Measurements from ENCODE around the gene CHD6. TPM values are rescaled to one million over a fixed set of nuclear protein-coding genes. Genes with fewer than 3 reads are reported as not detected.
A peak's percentile ranks its signal among the peaks of the same experiment; 100 is the strongest.
"Not testable (repeated sequence)": the region's sequence is repeated elsewhere in the genome, so short reads cannot be mapped to it uniquely, and the experiment has no call there.

Gene CHD6
- total RNA-seq, 1 donor from 2014 or later, result 12.1 TPM

DNA sequence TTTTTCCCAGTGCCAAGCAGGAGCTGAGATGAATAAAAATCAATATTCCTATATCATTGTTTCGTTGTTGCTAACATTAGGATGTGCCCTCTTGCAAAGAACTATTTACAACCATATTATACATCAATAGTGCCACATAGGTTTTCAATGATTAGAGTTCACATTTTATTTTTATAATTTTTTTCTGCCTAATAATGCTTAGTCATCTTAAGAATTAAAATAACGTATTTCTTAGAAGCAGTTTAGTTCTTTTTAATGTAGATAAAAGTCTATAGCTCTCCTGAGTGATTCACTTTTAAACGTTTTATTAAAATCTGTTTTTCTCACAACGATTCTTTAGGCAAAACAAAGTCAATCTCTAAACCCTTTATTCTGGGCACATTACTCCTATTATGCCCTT, 71.6 kb downstream of the CHD6 start:
- no peak for DNase-seq (ENCODE audit: low spot score)
- ATAC-seq, result no peak

DNA sequence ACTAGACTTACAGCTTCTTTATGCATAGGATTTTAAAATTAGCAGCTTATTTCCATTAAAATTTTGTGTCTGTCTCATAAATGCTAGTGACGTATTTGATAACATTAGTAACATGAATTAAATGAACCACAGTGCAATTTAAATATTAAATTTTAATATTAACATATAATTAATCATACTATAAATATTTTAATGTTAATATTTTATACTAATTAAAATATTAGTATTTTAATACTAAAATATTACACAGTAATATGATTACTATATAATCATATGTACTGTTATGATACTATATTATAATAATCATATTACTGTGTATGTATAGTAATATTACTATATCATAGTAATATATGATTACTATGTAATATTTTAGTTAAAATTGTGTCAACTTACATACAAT, 73.7 kb downstream of the CHD6 start:
- no peak for DNase-seq (ENCODE audit: low spot score)
- ATAC-seq, result no peak

DNA sequence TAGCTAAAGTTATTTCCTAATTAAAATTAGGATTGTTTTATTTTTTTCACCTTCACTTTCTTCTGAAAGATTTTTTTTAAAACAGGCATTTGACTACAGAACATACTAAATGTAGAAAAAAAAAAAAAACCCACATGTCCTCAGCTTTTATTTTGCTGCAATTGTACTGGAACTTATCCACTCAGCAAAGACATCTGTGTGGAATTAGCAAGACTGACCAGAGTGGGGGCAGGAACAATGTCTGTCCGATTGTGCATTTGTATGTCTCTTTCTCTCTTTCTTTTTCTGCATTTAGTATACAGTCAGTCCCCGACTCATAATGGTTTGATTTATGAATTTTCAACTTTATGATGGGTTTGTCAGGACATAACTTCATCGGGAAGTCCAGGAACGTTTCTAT, 77.3 kb downstream of the CHD6 start:
- DNase-seq (ENCODE audit: low spot score) (no peak), ATAC-seq (no peak)

- DNase-seq (ENCODE audit: low spot score) (no peak), ATAC-seq (peak; percentile 72)
These were observed 77.7 kb downstream of the CHD6 start for GRCh38 chr20:41540459-41540858.

DNA sequence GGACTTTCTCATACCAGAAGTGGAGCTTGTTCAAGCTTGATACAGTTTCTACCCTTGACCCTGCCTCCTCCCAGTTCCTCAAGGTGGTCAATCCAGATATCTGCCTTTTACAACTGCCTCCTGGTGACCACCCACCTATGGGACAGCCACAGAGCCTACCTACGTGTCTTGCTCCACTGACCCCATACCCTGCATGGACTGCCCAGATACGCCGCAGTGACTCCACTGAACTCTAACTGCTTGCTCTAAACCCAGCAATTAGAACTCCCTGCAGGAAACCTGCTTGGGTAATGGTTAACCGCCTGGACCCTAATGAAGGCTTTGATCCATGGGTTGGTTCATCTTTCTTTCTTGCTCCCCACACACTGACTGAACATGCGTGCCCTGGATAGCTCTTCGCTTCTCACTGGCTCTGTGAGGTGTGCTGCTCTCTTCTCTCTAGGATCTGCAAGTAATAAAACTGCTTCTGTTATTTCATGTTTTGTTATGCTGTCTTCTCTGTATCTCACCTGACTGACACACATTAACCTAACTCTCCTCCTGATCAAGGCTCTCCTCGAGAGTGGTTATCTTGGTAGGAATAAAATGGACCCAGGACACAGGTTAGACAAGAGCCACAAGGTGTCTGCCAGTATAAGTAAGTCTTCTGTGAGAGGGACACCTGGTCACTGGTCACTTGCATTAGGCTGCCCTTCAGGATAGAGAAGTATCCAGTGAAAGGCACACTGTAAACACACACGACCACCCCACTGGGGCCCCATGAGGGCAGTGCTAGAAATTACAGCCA, 79.2 kb downstream of the CHD6 start:
- ATAC-seq (peak; percentile 28), DNase-seq (ENCODE audit: low spot score) (no peak)

DNA sequence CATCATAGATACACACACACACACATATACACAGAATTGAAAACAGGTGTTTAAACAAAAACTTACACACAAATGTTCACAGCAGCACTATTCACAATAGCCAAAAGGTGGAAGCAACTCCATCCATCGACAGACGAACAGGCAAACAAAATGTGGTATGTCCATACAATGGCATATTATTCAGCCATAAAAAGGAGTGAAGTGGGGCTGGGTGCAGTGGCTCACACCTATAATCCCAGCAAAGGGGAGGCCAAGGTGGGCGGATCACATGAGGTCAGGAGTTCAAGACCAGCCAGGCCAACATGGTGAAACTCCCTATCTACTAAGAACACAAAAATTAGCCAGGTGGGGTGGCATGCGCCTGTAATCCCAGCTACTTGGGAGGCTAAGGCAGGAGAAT, 80.3 kb downstream of the CHD6 start:
- no peak for ATAC-seq
- no peak for DNase-seq (ENCODE audit: low spot score)

DNA sequence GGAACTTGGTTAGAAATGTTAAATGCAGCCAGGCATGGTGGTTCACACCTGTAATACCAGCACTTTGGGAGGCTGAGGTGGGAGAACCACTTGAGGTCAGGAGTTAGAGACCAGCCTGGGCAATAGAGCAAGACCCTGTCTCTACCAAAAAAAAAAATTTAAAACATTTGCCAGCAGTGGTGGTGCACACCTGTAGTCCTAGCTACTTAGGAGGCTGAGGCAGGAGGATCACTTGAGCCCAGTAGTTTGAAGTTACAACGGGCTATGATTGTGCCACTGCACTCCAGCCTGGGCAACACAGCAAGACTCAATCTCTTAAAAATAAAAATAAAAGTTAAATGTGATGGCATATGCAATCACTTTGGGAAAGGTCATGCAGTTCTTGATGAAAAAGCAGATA, 82.6 kb downstream of the CHD6 start:
- not testable (repeated sequence) for ATAC-seq; DNase-seq (ENCODE audit: low spot score)

- ATAC-seq, result no peak
- DNase-seq (ENCODE audit: low spot score), result no peak
These were observed 83.3 kb downstream of the CHD6 start for GRCh38 chr20:41534842-41535241.

GRCh38 chr20:41534170-41534569, 84.0 kb downstream of the CHD6 start:
- DNase-seq (ENCODE audit: low spot score) (no peak), ATAC-seq (peak; percentile 48)

GRCh38 chr20:41533537-41534136, 84.5 kb downstream of the CHD6 start:
- DNase-seq (ENCODE audit: low spot score) (no peak), ATAC-seq (peak; percentile 87)

- DNase-seq (ENCODE audit: low spot score) (no peak), ATAC-seq (no peak)
These were observed 85.2 kb downstream of the CHD6 start for GRCh38 chr20:41532935-41533334.

GRCh38 chr20:41531518-41532275, 86.5 kb downstream of the CHD6 start:
- ATAC-seq (no peak), DNase-seq (ENCODE audit: low spot score) (no peak)

DNA sequence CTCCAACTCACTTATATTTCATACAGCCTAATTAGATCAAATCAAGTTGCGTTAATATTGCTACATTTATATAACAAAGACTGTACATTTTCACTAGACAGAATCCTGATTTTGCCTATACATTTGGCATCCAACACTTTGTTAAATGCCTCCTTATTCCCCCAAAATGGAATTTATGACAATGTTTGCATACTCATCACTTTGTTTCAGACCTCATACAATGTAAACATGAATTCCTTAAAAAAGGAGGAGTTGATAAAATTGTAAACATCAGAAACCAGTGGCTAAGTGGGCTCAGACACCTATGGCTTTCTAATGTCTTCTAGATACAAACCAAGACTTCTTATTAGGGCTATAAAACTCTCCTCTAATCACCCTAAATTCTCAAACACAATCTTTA, 87.3 kb downstream of the CHD6 start:
- no peak for DNase-seq (ENCODE audit: low spot score)
- ATAC-seq, result no peak

DNA sequence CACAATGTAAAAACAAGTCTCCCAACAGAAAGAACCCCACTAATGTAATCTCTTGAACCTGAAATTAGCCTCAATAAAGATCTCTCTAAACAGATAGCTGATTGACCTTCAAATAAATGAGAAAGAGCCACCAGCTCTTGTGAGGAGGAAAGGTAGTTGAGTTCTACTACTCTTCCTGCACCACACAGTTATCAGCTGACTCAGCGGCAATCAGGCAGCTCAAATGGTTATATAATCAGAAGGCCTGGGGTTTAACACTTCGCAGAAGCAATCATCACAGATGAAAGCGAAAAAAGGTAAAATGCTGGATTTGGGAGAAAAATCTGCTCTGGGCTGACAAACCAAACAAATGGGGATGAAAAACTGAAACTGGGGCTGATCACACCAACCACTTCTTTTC, 91.8 kb downstream of the CHD6 start:
- ATAC-seq (peak; percentile 63), DNase-seq (ENCODE audit: low spot score) (no peak)

DNA sequence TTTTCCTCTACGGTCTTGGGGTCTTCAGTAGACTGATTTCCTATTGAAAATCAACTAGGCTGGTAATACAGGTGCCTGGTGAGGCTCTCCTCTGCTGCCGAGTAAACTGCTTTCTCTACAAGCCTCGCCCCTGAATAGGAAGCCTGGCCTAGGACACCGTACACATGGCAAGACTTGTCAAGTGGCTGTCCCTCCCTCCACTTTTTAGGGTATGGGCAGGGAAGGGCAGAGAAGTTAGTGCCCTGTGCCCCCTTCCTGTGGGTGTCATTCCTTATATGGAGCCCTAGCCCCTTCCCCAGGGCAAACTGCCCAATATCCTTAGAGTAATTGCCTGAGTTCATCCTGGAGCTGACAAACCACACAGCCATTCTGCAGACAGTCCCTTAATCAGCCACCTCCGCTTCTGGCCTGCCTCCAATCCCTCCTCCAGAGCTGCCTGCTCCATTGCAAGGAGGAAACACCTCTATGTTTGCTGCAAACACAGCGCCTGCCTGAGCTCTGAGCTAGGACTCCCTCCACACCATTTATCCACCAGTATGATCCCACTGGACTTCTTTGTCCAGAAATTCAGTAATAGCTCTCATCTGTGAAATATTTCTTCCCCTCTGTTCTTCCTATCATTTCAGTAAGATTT, 93.1 kb downstream of the CHD6 start:
- ATAC-seq, result peak; percentile 80
- DNase-seq (ENCODE audit: low spot score), result peak; percentile 59

- no peak for DNase-seq (ENCODE audit: low spot score)
- ATAC-seq, result no peak
These were observed 94.3 kb downstream of the CHD6 start for GRCh38 chr20:41523857-41524256.

GRCh38 chr20:41513829-41514228, 104.3 kb downstream of the CHD6 start:
- ATAC-seq, result no peak

DNA sequence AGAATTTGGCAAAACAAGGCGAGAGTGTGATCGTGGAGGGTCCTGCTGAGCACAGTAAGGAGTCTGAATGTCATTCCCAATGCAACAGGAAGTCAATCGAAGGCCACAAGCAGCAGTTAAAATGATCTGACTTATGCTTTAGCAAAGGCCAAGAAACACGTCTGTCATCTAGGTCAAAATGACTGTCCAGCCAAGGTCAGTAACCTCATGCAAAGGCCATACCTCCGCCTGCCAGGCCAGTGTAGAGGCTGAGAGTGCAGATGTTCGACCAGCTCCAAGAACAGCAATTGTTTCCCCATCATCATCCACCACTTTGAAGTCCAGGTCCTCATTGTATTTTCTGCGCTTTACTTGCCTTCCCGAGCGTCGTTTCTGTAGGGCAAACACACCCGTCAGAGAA, 105.6 kb downstream of the CHD6 start:
- ATAC-seq, result peak; percentile 78
- DNase-seq (ENCODE audit: low spot score), result peak; percentile 63

More at GRCh38 chr20:41513829-41514228, 104.3 kb downstream of the CHD6 start:
- no peak for DNase-seq (ENCODE audit: low spot score)

DNA sequence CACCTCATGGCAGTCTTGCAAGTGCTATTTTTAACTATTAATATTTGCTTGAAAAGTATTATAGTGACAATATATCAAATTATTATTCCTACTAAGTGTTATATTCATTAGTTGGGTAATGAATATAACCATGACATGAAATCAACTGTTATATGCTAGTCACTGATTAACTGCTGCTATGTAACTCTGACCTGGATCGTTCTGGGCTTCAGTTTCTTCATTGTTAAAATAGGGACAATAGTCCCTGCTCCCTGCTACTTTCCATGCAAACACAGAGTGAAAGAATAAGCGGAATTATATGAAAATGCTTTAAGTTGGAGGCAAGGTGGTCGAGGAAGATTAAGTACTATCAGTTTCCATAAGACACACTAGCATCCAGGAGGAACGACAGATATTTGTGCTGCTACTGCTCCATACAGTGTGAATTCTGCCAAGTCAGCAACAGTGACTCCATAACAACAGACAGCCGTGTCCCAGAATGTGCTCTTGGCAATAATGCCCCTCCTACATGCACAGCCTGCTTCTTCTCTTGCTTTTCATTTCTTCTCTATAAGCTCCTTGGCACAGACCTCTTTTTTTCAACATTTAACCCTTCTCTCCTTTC, 107.2 kb downstream of the CHD6 start:
- ATAC-seq (peak; percentile 63), DNase-seq (ENCODE audit: low spot score) (no peak)

DNA sequence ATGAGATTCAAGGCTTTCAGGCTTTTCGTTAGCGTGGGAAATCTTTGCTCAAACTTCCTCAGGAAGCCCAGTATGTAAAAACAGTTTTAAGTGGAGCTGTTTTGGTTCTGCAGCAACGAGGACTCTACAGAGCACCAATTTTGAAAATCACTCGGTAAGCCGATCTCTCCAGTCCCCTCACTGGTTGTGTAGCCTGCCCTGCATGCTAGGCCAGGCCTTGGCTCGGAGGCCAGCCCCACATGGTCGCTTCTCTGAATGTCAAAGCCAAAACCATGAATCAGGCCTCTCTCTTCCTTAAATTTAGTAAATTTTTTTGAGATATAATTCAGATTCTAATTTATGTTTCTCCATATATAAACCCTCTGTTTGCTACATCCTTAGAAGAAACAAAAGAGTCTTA, 108.0 kb downstream of the CHD6 start:
- ATAC-seq (no peak), DNase-seq (ENCODE audit: low spot score) (no peak)
